Kidney capillary endothelial cell (primary cell): ENCODE results near the gene DAPK2.
A peak's percentile ranks its signal among the peaks of the same experiment; 100 is the strongest.

ENCODE experiments used
- DNase-seq: peaks from one replicate; pipeline ENCODE4 v3.0.0-alpha.2; 2018; ENCODE audit warnings: low spot score

The DAPK2 gene

GRCh38 chr15:63893866-63894661 is 152.2 kb downstream of the DAPK2 start:
- no peak for DNase-seq

DNA sequence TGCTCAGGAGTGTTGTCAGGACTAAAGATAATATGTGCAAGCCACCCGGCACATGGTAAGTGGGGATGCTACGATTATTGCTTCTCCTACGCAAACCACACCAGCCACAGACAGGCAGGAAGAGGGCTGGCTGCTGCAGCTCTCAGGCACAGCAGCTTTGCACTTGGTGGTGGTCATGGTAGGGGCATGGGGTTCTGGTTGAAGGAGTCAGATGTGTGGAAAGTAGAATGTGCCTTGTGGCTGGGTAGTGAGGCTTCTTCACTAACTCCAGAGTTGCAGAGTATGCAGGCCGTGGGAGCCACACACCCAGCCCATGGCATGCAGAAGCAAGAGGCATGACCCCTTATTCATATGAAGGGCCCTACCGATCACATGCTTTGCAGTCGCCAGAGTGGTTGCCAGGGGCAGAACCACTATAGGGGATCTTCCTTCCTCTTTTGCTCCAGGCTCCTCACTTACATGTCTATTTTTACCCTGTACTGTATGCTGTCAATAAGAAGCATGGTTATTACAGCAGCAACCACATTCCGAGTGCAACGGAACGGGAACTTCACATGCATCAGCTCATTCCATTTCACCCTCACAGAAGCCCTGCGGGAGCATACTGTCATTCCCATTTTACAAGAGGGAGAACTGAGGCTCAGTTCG is 153.4 kb downstream of the DAPK2 start:
- no peak for DNase-seq

DNA sequence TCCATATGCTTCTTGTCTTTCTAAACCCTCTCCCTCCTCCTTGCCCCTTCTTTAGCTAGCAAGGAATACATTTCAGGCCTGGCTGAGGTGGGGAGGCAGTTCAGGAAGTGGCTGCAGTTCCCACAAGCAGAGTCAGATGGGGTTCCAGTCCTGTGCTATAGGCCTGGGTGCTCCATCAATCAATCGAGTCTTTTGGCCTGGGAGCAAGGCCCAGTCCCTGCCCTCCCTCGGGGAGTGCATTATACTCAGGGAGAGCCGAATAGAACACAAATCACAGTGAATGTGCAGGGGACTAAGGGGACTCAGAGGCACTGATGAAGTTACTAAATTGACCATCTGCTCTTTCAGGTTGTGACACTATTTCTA is 154.5 kb downstream of the DAPK2 start:
- no peak for DNase-seq

DNA sequence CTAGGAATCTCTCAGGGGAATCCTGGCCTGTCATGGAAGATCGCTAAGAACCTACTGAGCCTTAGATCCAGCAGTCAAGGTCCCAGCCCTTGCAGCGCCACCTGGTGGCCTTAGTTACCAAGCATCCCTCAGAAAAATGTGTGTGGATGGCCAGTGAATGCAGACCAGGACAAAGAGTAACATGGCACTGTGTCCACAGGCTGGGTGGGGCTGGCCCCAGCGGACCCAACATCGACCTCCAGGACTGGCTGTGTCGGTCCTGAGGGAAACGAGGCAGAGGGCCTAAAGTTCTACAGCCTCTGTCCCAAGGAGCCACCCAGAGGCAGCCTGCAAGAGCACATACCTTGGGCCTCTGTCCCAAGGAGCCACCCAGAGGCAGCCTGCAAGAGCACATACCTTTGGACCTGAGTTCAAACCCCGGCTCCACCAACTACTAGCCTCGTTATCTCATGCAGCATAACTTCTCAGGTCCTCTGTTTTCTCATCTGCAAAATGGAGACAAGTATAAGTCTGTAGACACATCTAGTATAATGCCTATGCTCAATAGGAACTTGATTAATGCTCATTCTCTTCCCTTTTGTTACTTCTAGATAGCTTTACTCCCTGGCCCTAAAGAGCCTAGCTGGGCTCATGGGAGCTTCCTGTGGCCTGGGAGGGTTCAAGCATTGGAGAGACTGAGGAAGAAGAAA is 155.1 kb downstream of the DAPK2 start:
- peak; percentile 76 for DNase-seq

GRCh38 chr15:63890617-63891016 is 155.7 kb downstream of the DAPK2 start:
- no peak for DNase-seq

GRCh38 chr15:63889831-63890230 is 156.5 kb downstream of the DAPK2 start:
- no peak for DNase-seq

DNA sequence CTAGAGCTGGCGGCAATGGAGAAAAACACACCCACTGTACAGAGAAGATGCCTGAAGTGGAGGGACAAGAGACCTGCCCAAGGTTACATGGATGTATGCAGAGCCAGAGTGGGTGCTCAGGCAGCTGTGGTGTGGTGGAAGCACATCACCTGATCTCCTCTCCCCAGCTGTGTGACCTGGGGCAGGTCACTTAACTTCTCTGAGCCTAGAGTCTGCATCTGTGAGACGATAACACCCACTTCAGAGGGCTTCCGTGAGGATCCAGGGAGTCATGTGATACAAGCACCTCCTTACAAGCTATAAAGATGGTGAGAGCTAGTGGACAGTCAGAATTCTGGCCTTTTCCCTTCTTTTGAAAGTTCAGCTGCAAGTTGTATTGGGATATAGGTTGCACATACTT is 157.5 kb downstream of the DAPK2 start:
- DNase-seq = no peak

GRCh38 chr15:63888146-63888545 is 158.1 kb downstream of the DAPK2 start:
- DNase-seq = no peak

DNA sequence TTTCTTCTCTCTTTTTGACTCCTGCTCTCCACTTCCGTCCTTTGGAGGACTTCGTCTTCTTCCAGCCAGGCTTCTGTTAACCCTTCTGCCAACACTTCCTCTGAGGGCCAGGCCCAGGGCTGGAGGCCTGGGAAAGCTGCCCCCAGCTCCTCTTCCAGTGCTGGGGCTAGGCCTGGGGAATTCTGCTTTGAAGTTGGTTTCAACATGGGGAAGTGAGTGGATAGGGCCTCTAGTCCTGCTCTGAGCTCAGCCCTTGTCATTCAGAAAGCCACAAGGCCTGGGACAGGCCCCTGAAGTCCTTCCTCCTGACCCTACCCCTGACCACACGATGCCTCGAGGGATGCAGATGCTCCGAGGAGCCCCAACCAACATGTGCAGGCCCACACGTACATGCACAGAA is 158.7 kb downstream of the DAPK2 start:
- DNase-seq = no peak

DNA sequence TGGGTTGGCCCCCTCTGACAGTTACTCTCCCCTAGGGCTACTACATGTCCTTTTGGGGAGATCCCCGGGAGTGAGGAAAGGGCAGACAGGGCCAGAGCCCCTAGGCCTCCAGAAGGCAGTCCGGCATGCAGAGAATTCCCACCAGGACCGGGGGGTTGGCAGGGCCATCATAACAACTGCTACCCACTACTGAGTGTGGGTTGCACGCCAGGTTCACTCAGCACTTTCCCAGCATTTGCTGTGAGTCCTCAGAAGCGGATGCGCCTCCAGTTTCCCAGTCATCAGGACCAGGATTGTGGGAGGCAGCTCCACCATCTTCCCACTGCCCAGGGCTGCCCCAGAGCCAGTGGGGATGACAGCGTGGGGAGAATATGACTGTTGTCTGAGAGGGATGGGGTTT is 161.3 kb downstream of the DAPK2 start:
- no peak for DNase-seq

DNA sequence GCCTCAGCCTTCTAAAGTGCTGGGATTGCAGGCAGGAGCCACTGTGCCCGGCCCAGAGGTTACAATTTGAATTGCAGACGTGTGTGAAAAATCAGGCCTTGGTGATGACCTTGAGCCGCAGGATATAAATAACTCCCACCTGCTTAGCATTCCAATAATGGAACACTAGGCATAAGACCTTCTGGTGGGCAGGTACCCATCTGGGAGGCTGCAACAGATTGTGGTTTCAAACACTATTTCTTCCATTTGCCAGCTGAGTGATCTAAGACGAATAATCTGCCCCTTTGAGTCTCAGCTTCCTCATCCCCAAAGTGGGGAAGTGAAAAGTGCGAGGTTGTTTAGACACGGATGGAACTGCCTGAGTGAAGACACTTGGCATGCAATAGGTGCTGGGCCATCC is 164.9 kb downstream of the DAPK2 start:
- no peak for DNase-seq

DNA sequence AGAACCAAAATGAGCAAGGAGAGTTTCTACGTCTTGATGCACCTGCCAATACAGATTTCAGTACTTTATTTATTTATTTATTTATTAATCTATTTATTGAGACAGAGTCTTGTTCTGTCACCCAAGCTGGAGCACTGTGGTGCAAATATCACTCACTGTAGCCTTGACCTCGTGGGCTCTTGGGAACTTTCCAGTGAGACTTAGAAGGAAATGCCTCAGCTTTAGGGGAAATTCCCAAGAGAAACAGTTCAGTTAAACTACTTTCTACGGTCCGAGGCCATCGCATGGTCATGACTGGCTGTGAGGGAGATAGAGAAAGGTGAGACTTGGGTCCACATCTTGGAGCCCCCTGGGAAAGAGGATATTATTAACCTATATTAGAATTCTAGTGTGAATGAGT is 165.5 kb downstream of the DAPK2 start:
- no peak for DNase-seq

GRCh38 chr15:63879995-63880394 is 166.3 kb downstream of the DAPK2 start:
- no peak for DNase-seq

DNA sequence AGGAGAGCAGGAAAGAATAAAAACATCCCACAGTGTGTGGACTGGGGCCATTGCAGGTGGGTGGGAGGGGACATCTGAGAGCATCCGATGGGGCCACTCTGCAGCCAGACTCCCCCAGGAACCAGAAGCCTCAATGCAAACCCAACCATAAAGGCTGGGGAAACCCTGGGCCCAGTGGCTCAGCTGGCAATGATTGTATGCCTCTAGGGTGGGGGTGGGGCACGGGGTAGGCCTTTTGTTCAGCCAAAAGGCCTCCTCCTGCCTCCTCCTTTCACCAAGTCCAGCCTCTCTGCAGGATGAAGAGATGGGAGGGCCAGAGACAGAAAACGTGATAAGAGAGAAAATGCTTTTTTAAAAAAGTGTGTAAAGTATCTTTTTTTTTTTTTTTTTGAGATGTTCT is 167.1 kb downstream of the DAPK2 start:
- no peak for DNase-seq

DNA sequence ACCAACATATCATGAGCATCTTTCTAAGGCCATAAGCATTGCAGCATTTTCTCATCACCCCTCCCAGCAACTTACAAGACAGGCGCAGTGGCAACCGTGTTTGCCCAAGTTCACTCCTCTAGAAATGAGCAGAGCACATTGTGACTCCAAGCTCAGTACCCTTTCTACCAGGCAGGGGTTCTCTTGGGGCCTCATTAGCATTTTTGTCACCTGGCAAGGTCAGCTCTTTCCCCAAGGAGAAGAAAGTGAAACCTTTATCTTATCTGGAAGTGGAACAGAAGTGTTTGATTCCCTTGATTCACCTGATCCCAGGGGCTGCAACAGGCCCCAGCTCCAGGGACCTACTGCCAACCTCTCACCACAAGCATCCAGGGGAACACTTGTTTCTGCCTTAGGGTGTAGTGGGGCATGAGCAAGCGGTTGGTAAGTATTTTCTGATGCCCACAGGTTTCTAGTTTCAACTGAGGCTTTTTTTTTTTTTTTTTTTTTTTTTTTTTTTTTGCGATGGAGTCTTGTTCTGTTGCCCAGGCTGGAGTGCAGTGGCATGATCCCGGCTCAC is 168.5 kb downstream of the DAPK2 start:
- no peak for DNase-seq

DNA sequence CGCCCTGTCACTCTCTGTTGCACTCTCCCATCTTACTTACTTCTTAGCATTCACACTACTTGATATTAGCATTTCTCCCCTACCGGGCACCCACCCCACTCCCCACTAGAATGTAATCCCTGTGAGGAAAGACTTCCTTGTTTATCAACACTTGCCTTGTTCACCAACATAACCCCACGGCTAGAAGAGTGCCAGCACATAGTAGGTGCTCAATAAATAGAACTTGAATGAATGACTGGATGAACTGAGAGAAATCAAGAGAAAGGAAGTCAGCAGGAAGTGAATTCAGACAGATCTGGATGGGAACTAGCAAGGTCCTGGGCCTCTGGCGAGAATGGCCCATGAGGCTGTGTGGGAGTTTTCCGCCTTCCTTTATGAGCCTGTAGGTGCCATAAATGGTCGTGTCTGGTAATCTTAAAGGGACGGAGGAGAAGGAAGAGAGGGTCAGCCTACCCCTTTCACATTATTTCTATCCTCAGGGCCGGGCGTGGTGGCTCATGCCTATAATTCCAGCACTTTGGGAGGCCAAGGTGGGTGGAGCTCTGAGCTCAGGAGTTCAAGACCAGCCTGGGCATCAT is 170.1 kb downstream of the DAPK2 start:
- no peak for DNase-seq

DNA sequence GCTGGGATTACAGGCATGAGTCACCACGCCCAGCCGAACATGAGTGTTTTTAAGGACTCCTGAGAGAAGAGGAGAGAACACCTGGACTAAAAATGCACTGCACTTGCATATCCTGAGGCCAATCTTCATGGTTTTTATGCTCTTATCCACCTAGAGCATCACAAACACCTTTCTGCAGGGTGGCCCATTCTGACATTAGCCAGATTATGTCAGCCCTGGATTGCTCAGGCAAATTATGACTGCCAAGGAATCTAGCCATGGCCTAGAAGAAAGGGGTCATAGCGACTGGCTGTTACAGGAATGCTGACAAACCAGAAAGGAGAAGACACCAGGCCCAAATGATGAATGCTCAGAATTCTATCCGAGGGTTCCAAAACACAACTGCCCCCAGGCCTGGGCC is 171.7 kb downstream of the DAPK2 start:
- no peak for DNase-seq

- DNase-seq = no peak
Measured at GRCh38 chr15:63872759-63873510, 173.3 kb downstream of the DAPK2 start.

- peak; percentile 65 for DNase-seq
Measured at GRCh38 chr15:63870487-63871209, 175.6 kb downstream of the DAPK2 start.

DNA sequence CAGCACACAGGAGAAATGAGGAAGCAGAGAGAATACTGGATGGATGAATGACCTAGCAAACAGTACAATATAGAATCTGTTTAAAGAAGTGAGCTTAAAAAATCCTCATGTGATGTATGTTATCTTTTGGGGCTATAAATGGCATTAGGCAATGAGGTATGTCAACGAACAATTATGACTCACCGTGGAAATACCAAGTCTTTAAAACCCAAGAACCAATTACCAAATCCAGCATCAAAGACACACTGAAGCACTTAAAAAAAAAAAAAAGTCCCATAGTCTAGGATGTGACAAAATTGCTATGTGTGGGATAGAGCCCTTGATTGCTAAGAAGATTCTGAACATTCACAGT is 176.3 kb downstream of the DAPK2 start:
- no peak for DNase-seq

DNA sequence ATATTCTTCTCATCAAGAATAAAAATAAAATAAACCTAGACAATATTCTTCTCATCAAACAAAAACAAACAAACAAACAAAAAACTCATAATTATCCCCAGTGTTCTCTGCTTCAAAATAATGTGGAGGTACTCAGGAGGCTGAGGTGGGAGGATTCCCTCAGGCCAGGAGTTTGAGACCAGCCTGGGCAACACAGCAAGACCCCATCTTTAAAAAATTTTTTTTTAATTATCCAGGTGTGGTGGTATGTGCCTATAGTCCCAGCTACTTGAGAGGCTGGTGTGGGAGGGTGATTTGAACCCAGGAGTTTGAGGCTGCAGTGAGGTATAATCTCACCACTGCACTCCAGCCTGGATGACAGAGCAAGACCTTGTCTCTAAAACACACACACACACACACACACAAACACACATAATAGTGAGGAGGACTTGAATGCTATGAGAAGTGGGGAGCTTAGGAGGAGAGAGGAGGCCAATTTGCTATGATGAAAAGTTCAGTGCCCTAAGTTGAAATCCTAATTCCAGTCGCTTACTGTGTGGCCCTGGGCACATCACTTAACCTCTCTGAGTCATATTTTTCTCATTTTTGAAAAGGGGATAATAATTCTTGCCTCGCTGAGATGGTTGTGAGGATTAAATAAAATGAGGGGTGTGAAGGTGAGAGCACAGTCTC is 176.8 kb downstream of the DAPK2 start:
- DNase-seq = no peak
